Stimulated activated CD4-positive, alpha-beta T cell treated with anti-CD3 and anti-CD28 coated beads, Interleukin-2, amount 100 ng/mL, for 24 hours (primary cell): ENCODE results near the gene CAMTA1.

Experiments used
- DNase-seq, 2 donors: peaks; one replicate each; pipeline ENCODE4 v3.0.0-alpha.2; 2020

The CAMTA1 gene

GRCh38 chr1:7572654-7573152 is 787.4 kb downstream of the CAMTA1 start:
- DNase-seq: no peak

DNA sequence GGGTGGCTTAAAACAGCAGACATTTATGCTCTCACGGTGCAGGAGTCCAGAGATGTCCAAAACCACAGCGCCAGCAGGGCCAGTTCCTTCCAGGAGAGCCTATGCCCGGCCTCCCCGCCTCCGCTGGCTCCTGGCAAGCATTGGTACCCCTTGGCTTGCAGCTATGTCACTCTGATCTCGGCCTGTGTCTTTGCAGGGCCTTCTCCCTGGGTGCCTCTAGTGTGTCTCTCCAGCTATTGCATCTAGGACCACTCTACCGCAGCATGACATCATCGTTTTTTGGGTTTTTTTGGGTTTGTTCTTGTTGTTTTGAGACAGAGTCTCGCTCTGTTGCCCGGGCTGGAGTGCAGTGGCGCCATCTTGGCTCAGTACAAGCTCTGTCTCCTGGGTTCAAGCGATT is 788.2 kb downstream of the CAMTA1 start:
- no peak for DNase-seq

DNA sequence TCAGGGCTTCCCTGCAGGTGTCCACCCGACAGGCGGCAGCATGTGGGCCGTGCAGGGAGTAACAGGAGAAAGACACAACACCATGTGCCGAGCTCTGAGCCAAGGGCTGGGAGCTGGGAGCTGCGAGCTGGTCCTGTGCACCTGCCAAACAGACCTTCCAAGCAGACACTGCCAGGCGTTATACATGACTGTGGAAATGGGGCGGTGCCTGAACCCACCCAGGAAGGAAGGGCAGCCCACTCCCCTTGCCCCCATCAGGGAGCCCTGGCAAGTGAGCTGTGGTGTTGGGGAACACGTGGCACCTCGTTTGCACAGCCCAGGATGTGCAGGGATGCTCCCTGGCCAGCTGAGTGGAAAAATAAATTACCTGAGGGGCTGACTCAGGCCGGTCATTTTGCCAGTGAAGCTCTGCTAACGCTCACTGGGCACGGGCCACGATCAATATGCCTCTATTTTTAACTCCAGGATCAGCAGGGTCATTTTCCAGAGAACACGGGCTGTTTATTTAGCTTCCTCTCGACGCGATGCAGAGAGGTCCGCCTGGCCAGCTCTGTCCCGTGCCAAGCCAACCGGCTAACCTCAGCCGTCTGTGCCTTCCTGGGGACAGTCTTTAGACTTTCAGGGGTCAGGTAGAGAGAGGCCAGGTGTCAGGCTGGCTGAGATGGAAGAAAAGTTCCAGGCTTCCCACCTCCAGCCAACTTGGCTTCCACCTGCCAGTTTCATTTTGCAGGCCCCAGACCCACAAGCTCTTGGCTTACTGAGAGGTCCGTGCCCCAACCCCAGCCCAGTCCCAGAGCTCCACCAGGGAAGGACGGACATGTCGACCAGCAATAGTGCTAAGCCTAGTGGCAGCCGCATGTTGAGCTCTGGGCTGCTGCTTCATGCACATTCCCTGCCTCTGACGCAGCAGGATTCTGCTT is 789.1 kb downstream of the CAMTA1 start:
- DNase-seq: no peak

DNA sequence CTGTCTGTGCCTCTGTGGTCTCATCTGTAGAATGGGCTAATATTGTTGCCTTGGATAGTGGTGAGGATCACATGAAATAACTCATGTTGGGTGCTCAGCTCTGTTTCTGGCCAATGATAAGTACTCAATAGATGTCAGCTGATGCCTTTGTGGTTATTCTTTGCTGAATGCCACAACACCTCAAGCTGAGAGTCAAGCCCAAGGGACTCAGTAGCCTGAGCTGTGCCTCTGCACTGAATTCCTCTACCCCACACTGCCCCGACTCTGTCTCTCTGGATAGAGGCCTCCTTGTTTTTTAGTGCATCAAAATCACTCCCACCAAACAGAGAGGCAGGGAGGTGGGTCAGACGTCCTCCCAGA is 789.8 kb downstream of the CAMTA1 start:
- DNase-seq: no peak

GRCh38 chr1:7576946-7577657 is 791.8 kb downstream of the CAMTA1 start:
- no peak for DNase-seq

- DNase-seq: no peak
Measured at GRCh38 chr1:7578206-7578605, 793.0 kb downstream of the CAMTA1 start.

- no peak for DNase-seq
Measured at GRCh38 chr1:7579016-7579415, 793.8 kb downstream of the CAMTA1 start.

- DNase-seq: no peak
Measured at GRCh38 chr1:7579831-7580804, 794.9 kb downstream of the CAMTA1 start.

DNA sequence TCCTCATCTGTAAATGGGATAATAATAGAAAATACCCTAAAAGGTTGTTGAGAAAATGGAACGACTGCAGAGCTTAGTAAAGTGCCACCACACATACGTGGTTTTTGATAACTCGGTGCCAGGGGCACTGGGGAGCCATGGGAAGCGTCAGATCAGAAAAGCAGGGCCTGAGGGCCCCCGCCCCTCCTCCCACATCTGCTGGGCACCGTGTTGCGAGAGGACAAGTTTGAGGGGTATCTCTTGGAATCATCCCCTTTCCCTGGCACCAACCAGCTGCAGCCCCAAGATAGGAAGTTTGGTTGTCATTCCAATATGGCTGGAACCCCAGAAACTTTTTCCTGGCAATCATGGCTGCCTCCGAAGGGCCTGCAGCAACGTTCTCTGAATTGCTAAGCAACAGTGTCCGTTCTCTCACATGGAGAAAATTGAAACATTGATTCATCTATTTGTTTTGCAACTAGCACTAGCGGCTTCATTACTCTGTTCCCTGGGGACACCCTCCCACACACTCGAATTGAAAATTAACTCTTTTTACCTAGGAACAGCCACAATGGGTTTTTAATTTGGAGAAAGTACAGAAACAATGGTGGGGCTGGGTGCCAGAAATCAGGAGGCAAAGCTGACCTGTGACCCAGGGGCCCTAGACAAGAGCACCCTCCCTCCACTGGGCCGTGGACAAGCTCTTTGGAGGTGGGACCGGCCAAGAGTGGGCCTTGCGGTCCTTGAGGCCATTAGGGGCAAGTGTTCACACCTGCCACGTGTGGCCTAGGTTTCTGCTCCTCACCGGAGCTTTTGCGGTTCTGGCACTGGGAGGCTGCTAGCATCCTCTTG is 795.9 kb downstream of the CAMTA1 start:
- DNase-seq: no peak

GRCh38 chr1:7581754-7582459 is 796.7 kb downstream of the CAMTA1 start:
- DNase-seq: no peak

DNA sequence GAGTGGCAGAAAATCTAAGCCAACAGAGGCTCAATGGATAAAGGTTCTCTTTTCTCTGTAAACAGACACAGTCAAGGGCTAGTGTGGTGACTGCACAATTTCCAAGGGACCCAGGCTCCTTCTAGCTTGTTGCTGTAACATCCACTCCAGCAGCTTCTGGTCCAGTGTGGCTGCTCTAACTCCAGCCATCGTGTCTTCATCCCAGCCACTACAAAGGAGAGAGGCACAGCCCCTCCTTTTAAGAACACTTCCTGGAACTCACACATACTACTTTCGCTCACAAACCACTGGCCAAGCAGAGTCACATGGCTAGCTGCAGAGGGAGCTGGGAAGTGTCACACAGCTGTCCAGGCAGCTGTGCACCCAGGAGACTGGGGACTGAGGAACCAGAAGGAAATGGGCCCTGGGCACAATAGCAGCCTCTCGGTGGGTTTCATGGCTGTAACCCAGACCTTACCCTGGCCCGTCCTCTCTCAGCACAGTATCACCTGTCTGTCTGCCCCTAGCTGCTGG is 797.3 kb downstream of the CAMTA1 start:
- no peak for DNase-seq

- DNase-seq: no peak
Measured at GRCh38 chr1:7583291-7584096, 798.2 kb downstream of the CAMTA1 start.

- no peak for DNase-seq
Measured at GRCh38 chr1:7584157-7584556, 798.9 kb downstream of the CAMTA1 start.

DNA sequence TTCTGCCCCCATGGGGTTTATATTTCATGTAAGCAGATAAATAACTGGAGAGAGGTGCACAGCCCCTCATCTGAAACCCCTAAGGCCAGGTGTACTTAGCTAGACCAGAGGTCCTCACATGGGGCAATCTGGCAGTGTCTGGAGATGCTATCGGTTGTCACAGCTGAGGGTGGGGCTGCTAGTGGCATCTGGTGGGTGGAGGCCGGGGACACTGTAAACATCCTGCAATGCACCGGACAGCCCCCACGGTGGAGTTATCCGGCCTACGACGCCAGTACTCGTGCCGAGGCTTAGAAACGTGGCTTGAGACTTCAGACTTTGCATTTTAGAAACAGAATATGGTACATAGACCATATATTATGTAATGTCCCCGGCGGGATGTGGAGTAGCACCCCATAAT is 799.4 kb downstream of the CAMTA1 start:
- no peak for DNase-seq

- DNase-seq: no peak
Measured at GRCh38 chr1:7585216-7585907, 800.1 kb downstream of the CAMTA1 start.

- no peak for DNase-seq
Measured at GRCh38 chr1:7586031-7586941, 801.0 kb downstream of the CAMTA1 start.

GRCh38 chr1:7587108-7587772 is 802.0 kb downstream of the CAMTA1 start:
- DNase-seq: no peak
